IMR-90 (cell line): Measurements from ENCODE around the gene PAM16. TPM values are rescaled to one million over a fixed set of nuclear protein-coding genes. Genes with fewer than 3 reads are reported as not detected.
A peak's percentile ranks its signal among the peaks of the same experiment; 100 is the strongest.

Source experiments
- ATAC-seq: fragments of 200-7000 bp; cut with Tn5 transposase; 2 replicates; pipeline ENCODE4 v1.9.1; 2020; ENCODE audit warnings: low read depth, mild to moderate bottlenecking, moderate library complexity
- BruUV-seq: library from RNA; stranded (reverse); fragments of 400-500 nt; replicated peaks from 2 replicates; lab custom pipeline; 2021; lab: Mats Ljungman, UMichigan
- CTCF ChIA-PET: fragments of 300-600 bp; formaldehyde crosslinking; extraction: SDS; loops from one replicate; lab custom pipeline; 2021; ENCODE audit warnings: antibody characterized with exemption; lab: Yijun Ruan, JAX
- POLR2A ChIA-PET: fragments of 300-600 bp; sonication (Branson Sonifier 250); formaldehyde crosslinking; loops from one replicate; lab custom pipeline; 2022; ENCODE audit warnings: antibody characterized with exemption; ENCODE audit not compliant: unreplicated experiment; lab: Charles Lee
- DNase-seq: peaks from one replicate; pipeline ENCODE4 v3.0.0; 2013
- H2AFZ ChIP-seq: replicated peaks from 2 replicates; pipeline ENCODE3; 2013; ENCODE audit warnings: low read length, mild to moderate bottlenecking; ENCODE audit not compliant: poor library complexity
- H2AK5ac ChIP-seq: 2 replicates; pipeline ENCODE4 v1.6.1; 2013; ENCODE audit warnings: low read depth, low read length, inconsistent platforms
- H2AK9ac ChIP-seq: replicated peaks from 2 replicates; pipeline ENCODE3; 2013; ENCODE audit warnings: mild to moderate bottlenecking, low read depth, low read length, moderate library complexity; ENCODE audit not compliant: poor library complexity
- H2BK120ac ChIP-seq: 2 replicates; pipeline ENCODE4 v1.6.1; 2013; ENCODE audit warnings: low read depth, low read length, inconsistent platforms
- H2BK15ac ChIP-seq: 3 replicates; pipeline ENCODE4 v1.6.1; 2013; ENCODE audit warnings: low read depth, low read length, inconsistent platforms
- H2BK20ac ChIP-seq: 2 replicates; pipeline ENCODE4 v1.6.1; 2013; ENCODE audit warnings: low read depth, mild to moderate bottlenecking, inconsistent platforms, low read length, moderate library complexity
- H2BK5ac ChIP-seq: 2 replicates; pipeline ENCODE4 v1.6.1; 2013; ENCODE audit warnings: mild to moderate bottlenecking, low read depth, low read length, inconsistent platforms; ENCODE audit not compliant: poor library complexity, severe bottlenecking
- H3K14ac ChIP-seq: replicated peaks from 2 replicates; pipeline ENCODE4 v1.6.1; 2013; ENCODE audit warnings: low read depth, low read length, inconsistent platforms
- H3K18ac ChIP-seq: 2 replicates; pipeline ENCODE4 v1.6.1; 2013; ENCODE audit warnings: low read depth, low read length, control low read depth
- H3K23ac ChIP-seq: 2 replicates; pipeline ENCODE4 v1.6.1; 2013; ENCODE audit warnings: low read depth, low read length, inconsistent platforms
- H3K27ac ChIP-seq: 2 replicates; pipeline ENCODE4 v1.5.1; 2013; ENCODE audit warnings: mild to moderate bottlenecking, control low read depth, low read length; ENCODE audit not compliant: insufficient read depth
- H3K27me3 ChIP-seq: 2 replicates; pipeline ENCODE4 v1.6.1; 2013; ENCODE audit warnings: low read length; ENCODE audit not compliant: control insufficient read depth, insufficient read depth
- H3K36me3 ChIP-seq: 2 replicates; pipeline ENCODE4 v1.6.1; 2013; ENCODE audit warnings: low read length, mixed read lengths; ENCODE audit not compliant: control insufficient read depth, insufficient read depth
- H3K4ac ChIP-seq: 2 replicates; pipeline ENCODE4 v1.6.1; 2013; ENCODE audit warnings: low read depth, low read length, inconsistent platforms
- H3K4me1 ChIP-seq: 2 replicates; pipeline ENCODE4 v1.6.1; 2013; ENCODE audit warnings: low read length, mixed read lengths; ENCODE audit not compliant: control insufficient read depth, insufficient read depth
- H3K4me2 ChIP-seq: 2 replicates; pipeline ENCODE4 v1.6.1; 2013; ENCODE audit warnings: low read depth, mild to moderate bottlenecking, control low read depth, low read length, moderate library complexity
- H3K4me3 ChIP-seq: 2 replicates; pipeline ENCODE4 v1.5.1; 2013; ENCODE audit warnings: low read depth, mild to moderate bottlenecking, control low read depth, low read length, moderate library complexity; ENCODE audit not compliant: insufficient read depth
- H3K56ac ChIP-seq: 2 replicates; pipeline ENCODE4 v1.6.1; 2013; ENCODE audit warnings: low read length, inconsistent platforms; ENCODE audit not compliant: insufficient read depth; ENCODE audit errors: extremely low read depth
- H3K79me1 ChIP-seq, 2 experiments: 2 replicates each; pipeline ENCODE4 v1.6.1; 2013; ENCODE audit warnings: low read length in 2 of 2, inconsistent platforms in 1 of 2, low read depth in 1 of 2
- H3K9ac ChIP-seq: 2 replicates; pipeline ENCODE4 v1.6.1; 2013; ENCODE audit warnings: low read depth, low read length, control low read depth
- H3K9me1 ChIP-seq: 2 replicates; pipeline ENCODE4 v1.6.1; 2013; ENCODE audit warnings: low read length, inconsistent platforms; ENCODE audit not compliant: insufficient read depth
- H3K9me3 ChIP-seq: 2 replicates; pipeline ENCODE4 v1.6.1; 2013; ENCODE audit warnings: low read length; ENCODE audit not compliant: control insufficient read depth, insufficient read depth
- H4K20me1 ChIP-seq: 2 replicates; pipeline ENCODE4 v1.6.1; 2013; ENCODE audit warnings: low read length, inconsistent platforms; ENCODE audit not compliant: insufficient read depth
- H4K5ac ChIP-seq: 2 replicates; pipeline ENCODE4 v1.6.1; 2013; ENCODE audit warnings: mild to moderate bottlenecking, low read depth, low read length, control low read depth
- H4K8ac ChIP-seq, 2 experiments: 2 replicates each; pipeline ENCODE4 v1.6.1; 2013; ENCODE audit warnings: low read depth in 2 of 2, low read length in 2 of 2, control low read depth in 1 of 2, inconsistent platforms in 1 of 2
- H4K91ac ChIP-seq: 2 replicates; pipeline ENCODE4 v1.6.1; 2013; ENCODE audit warnings: low read depth, low read length, inconsistent platforms; ENCODE audit not compliant: insufficient read depth
- BHLHE40 ChIP-seq: fragments of 150-350 bp; IDR thresholded peaks from 2 replicates; pipeline ENCODE4 v1.6.1; 2016; ENCODE audit warnings: mild to moderate bottlenecking, low read depth, low read length
- CEBPB ChIP-seq: IDR thresholded peaks from 2 replicates; pipeline ENCODE4 v1.6.1; 2012; ENCODE audit warnings: low read depth, low read length, improper control_type of control experiment
- CHD1 ChIP-seq: IDR thresholded peaks from 2 replicates; pipeline ENCODE4 v1.6.1; 2012; ENCODE audit warnings: low read depth, low read length, improper control_type of control experiment
- CTCF ChIP-seq: conservative IDR thresholded peaks from 2 replicates; pipeline ENCODE4 v1.5.1; 2012; ENCODE audit warnings: mild to moderate bottlenecking, low read depth, low read length, improper control_type of control experiment
- FOS ChIP-seq: fragments of 150-350 bp; IDR thresholded peaks from 2 replicates; pipeline ENCODE4 v1.6.1; 2016; ENCODE audit warnings: low read depth, low read length
- POLR2A ChIP-seq: IDR thresholded peaks from 2 replicates; pipeline ENCODE4 v1.6.1; 2012; ENCODE audit warnings: mild to moderate bottlenecking, low read depth, low read length
- SMC3 ChIP-seq: fragments of 150-350 bp; IDR thresholded peaks from 2 replicates; pipeline ENCODE4 v1.6.1; 2016; ENCODE audit warnings: low read depth, mild to moderate bottlenecking, antibody characterized with exemption, low read length, moderate library complexity
- WGBS, 2 experiments: methylation state at CpG; one replicate each; pipeline versions ENCODE4 v1.1.5 to v1.1.7; 2013; ENCODE audit warnings: missing lambda C conversion rate in 2 of 2; ENCODE audit not compliant: insufficient read length in 1 of 2; ENCODE audit errors: extremely low coverage in 2 of 2; 5-methylcytosine and 5-hydroxymethylcytosine counted together
- dilution Hi-C: fragments of 300-500 bp; cut with HindIII; formaldehyde crosslinking; loops from one replicate; pipeline ENCODE4 v1.14.3; 2018; ENCODE audit warnings: low sequenced_read_pairs; ENCODE audit not compliant: unreplicated experiment
- in situ Hi-C: fragments of 300-500 bp; cut with MboI; formaldehyde crosslinking; loops from 3 replicates; pipeline ENCODE4 v1.14.3; 2019; ENCODE audit warnings: low sequenced_read_pairs, inconsistent platforms, mixed read lengths
- intact Hi-C: fragments of 100-400 bp; cut with micrococcal nuclease; formaldehyde crosslinking; loops from 2 replicates; pipeline ENCODE4 v1.10.0; 2022
- polyA plus RNA-seq, 3 experiments: library from polyadenylated mRNA; depleted of rRNA; stranded (reverse); fragments of >200 nt; gene quantifications; 2 replicates each; pipeline ENCODE4 v1.2.3, GENCODE V29; 2012; ENCODE audit warnings: low replicate concordance in 1 of 3
- total RNA-seq: library from RNA; depleted of rRNA; stranded (reverse); fragments of >200 nt; gene quantifications from 2 replicates; pipeline ENCODE4 v1.2.3, GENCODE V29; 2012

The PAM16 gene
- total and polyA plus RNA-seq, 2 of the 4 experiments (the other 2 are of a cell fraction) = 17.9 to 48.4 TPM

- ATAC-seq (no peak), DNase-seq (no peak)
- H3K36me3 ChIP-seq = no peaks in the 10 kb centered on the region
- no peak overlapping the region for H2BK120ac ChIP-seq
- CTCF ChIA-PET = interaction anchor here (1.1 kb wide), 1 partner anchor 85 kb away, joined by 3 read pairs; no protein-coding TSS in a partner anchor
- H3K4me1 ChIP-seq = peaks cover 22% of the 10 kb centered on the region
- peak overlapping the region; percentile 76 for H3K4me2 ChIP-seq
- 10% methylated on average over 2 of the region's 12 CpGs; no CpG with 5 or more reads in 1 of the 2 experiments for WGBS, 2 experiments
- H3K27ac ChIP-seq = peak overlapping the region; percentile 55
- H3K9ac ChIP-seq = peak overlapping the region; percentile 68
- peak overlapping the region; percentile 75 for H3K4ac ChIP-seq
- no peaks in the 10 kb centered on the region for H3K27me3 ChIP-seq
- no peak overlapping the region for H3K56ac ChIP-seq
- H2BK15ac ChIP-seq = no peak overlapping the region
- no TSS peak for BruUV-seq
- H4K20me1 ChIP-seq = peaks cover 64% of the 10 kb centered on the region
- no peak overlapping the region for H2BK20ac ChIP-seq
- TF ChIP-seq FOS (0 out of 2 replicates have a peak, but pooled peaks have one; percentile 26), BHLHE40 (no peak), CEBPB (no peak), SMC3 (no peak), CHD1 (no peak), CTCF (no peak), POLR2A (no peak)
- dilution Hi-C loops = no loop called here
- no peaks in the 10 kb centered on the region for H3K9me3 ChIP-seq
- in situ Hi-C loops = no loop called here
- H2BK5ac ChIP-seq = peak overlapping the region; percentile 54
- H3K14ac ChIP-seq = no peak overlapping the region; the same call in 1 of the 2 replicates
- H4K91ac ChIP-seq = no peak overlapping the region
- POLR2A ChIA-PET = no interaction called here
- peak overlapping the region in 1 of 2 experiments; percentile 1; a peak in 1 of 4 replicates for H4K8ac ChIP-seq
- H3K23ac ChIP-seq = peak overlapping the region; percentile 42; the same call in 1 of the 2 replicates
- peaks cover 6 to 64% of the 10 kb centered on the region in 2 experiments; a peak in 3 of 4 replicates for H3K79me1 ChIP-seq
- peaks cover 12% of the 10 kb centered on the region for H3K9me1 ChIP-seq
- peak overlapping the region; percentile 40 for H2AFZ ChIP-seq
- peak overlapping the region; percentile 97 for H2AK9ac ChIP-seq
- no peak overlapping the region for H4K5ac ChIP-seq
- H3K4me3 ChIP-seq = peak overlapping the region; percentile 74
- H3K18ac ChIP-seq = no peak overlapping the region
- intact Hi-C loops = loop anchor here (5.0 kb wide), 1 partner anchor 45 kb away; the partner anchor contains the start of gene TFAP4
- peak overlapping the region; percentile 63; the same call in 1 of the 2 replicates for H2AK5ac ChIP-seq
Measured at GRCh38 chr16:4317532-4318450, 33.3 kb downstream of the PAM16 start.
